Adipocyte (in vitro differentiated cells): Measurements from ENCODE around the gene ABCA13.
A peak's percentile ranks its signal among the peaks of the same experiment; 100 is the strongest.
"Not testable (repeated sequence)": the region's sequence is repeated elsewhere in the genome, so short reads cannot be mapped to it uniquely, and the experiment has no call there.

ENCODE experiments used
- DNase-seq: peaks from one replicate; pipeline ENCODE4 v3.0.0-alpha.2; 2015; ENCODE audit warnings: low read depth
- H3K27me3 ChIP-seq: replicated peaks from 2 replicates; pipeline ENCODE4 v1.7.0; 2013; ENCODE audit warnings: mild to moderate bottlenecking, low read length, moderate library complexity; ENCODE audit not compliant: control insufficient read depth, insufficient read depth
- H3K36me3 ChIP-seq: 2 replicates; pipeline ENCODE4 v1.7.0; 2013; ENCODE audit warnings: low read length, mild to moderate bottlenecking, moderate library complexity; ENCODE audit not compliant: control insufficient read depth, insufficient read depth, severe bottlenecking
- H3K4me1 ChIP-seq: 2 replicates; pipeline ENCODE4 v1.7.0; 2013; ENCODE audit warnings: mild to moderate bottlenecking, low read length, moderate library complexity; ENCODE audit not compliant: control insufficient read depth, insufficient read depth
- H3K4me3 ChIP-seq: 2 replicates; pipeline ENCODE4 v1.7.0; 2013; ENCODE audit warnings: mild to moderate bottlenecking, low read length, moderate library complexity
- H3K9ac ChIP-seq: 2 replicates; pipeline ENCODE4 v1.7.0; 2013; ENCODE audit warnings: mild to moderate bottlenecking, low read length, moderate library complexity
- H3K9me3 ChIP-seq: 2 replicates; pipeline ENCODE4 v1.7.0; 2013; ENCODE audit warnings: mild to moderate bottlenecking, low read length, moderate library complexity; ENCODE audit not compliant: control insufficient read depth

The ABCA13 gene

GRCh38 chr7:48176356-48176893 lies 5.2 kb downstream of the ABCA13 start:
- no peaks in the 10 kb centered on the region for H3K9me3 ChIP-seq
- H3K4me1 ChIP-seq, result peaks cover 4% of the 10 kb centered on the region
- no peaks in the 10 kb centered on the region for H3K36me3 ChIP-seq
- no peak for DNase-seq
- no peaks in the 10 kb centered on the region for H3K27me3 ChIP-seq
- no peak overlapping the region for H3K4me3 ChIP-seq
- H3K9ac ChIP-seq, result no peak overlapping the region

- Histone ChIP-seq H3K36me3 (no peaks in the 10 kb centered on the region), H3K9me3 (no peaks in the 10 kb centered on the region), H3K27me3 (no peaks in the 10 kb centered on the region), H3K4me3 (no peak overlapping the region), H3K4me1 (peaks cover 4% of the 10 kb centered on the region), H3K9ac (no peak overlapping the region)
- no peak for DNase-seq
Measured at GRCh38 chr7:48177271-48177670, 6.0 kb downstream of the ABCA13 start.

GRCh38 chr7:48179496-48180030 lies 8.3 kb downstream of the ABCA13 start:
- no peak for DNase-seq
- no peak overlapping the region for H3K4me3 ChIP-seq
- no peak overlapping the region for H3K9ac ChIP-seq
- no peaks in the 10 kb centered on the region for H3K9me3 ChIP-seq
- H3K27me3 ChIP-seq, result no peaks in the 10 kb centered on the region
- H3K36me3 ChIP-seq, result no peaks in the 10 kb centered on the region
- peaks cover 11% of the 10 kb centered on the region for H3K4me1 ChIP-seq

- H3K4me1 ChIP-seq, result peaks cover 11% of the 10 kb centered on the region
- H3K4me3 ChIP-seq, result no peak overlapping the region
- no peaks in the 10 kb centered on the region for H3K27me3 ChIP-seq
- no peaks in the 10 kb centered on the region for H3K36me3 ChIP-seq
- H3K9ac ChIP-seq, result no peak overlapping the region
- no peaks in the 10 kb centered on the region for H3K9me3 ChIP-seq
- peak; percentile 63 for DNase-seq
Measured at GRCh38 chr7:48180981-48181380, 9.7 kb downstream of the ABCA13 start.

- DNase-seq, result peak; percentile 71
- peaks cover 15% of the 10 kb centered on the region for H3K9me3 ChIP-seq
- no peaks in the 10 kb centered on the region for H3K27me3 ChIP-seq
- no peaks in the 10 kb centered on the region for H3K36me3 ChIP-seq
- no peak overlapping the region for H3K9ac ChIP-seq
- H3K4me3 ChIP-seq, result no peak overlapping the region
- H3K4me1 ChIP-seq, result peaks cover 11% of the 10 kb centered on the region
Measured at GRCh38 chr7:48182718-48183369, 11.6 kb downstream of the ABCA13 start.

- Histone ChIP-seq H3K27me3 (no peaks in the 10 kb centered on the region), H3K4me1 (peaks cover 11% of the 10 kb centered on the region), H3K9me3 (peaks cover 19% of the 10 kb centered on the region), H3K4me3 (no peak overlapping the region), H3K36me3 (no peaks in the 10 kb centered on the region), H3K9ac (no peak overlapping the region)
- peak; percentile 55 for DNase-seq
Measured at GRCh38 chr7:48183370-48183743, 12.1 kb downstream of the ABCA13 start.

GRCh38 chr7:48183965-48184364 lies 12.7 kb downstream of the ABCA13 start:
- no peak for DNase-seq
- Histone ChIP-seq H3K36me3 (no peaks in the 10 kb centered on the region), H3K9ac (no peak overlapping the region), H3K27me3 (no peaks in the 10 kb centered on the region), H3K4me1 (peaks cover 11% of the 10 kb centered on the region), H3K9me3 (peaks cover 19% of the 10 kb centered on the region), H3K4me3 (no peak overlapping the region)

- no peak for DNase-seq
- H3K9ac ChIP-seq, result no peak overlapping the region
Measured at GRCh38 chr7:48188776-48189520, 17.7 kb downstream of the ABCA13 start.

GRCh38 chr7:48192996-48193395 lies 21.7 kb downstream of the ABCA13 start:
- Histone ChIP-seq H3K9ac (no peak overlapping the region), H3K4me3 (no peak overlapping the region), H3K27me3 (peaks cover 9% of the 10 kb centered on the region), H3K36me3 (no peaks in the 10 kb centered on the region), H3K4me1 (no peaks in the 10 kb centered on the region), H3K9me3 (peaks cover 3% of the 10 kb centered on the region)
- DNase-seq, result no peak

More at GRCh38 chr7:48188776-48189520, 17.7 kb downstream of the ABCA13 start:
- no peak overlapping the region for H3K4me3 ChIP-seq
- no peaks in the 10 kb centered on the region for H3K4me1 ChIP-seq
- H3K9me3 ChIP-seq, result peaks cover 19% of the 10 kb centered on the region
- H3K36me3 ChIP-seq, result no peaks in the 10 kb centered on the region
- no peaks in the 10 kb centered on the region for H3K27me3 ChIP-seq

- Histone ChIP-seq H3K27me3 (peaks cover 9% of the 10 kb centered on the region), H3K36me3 (no peaks in the 10 kb centered on the region), H3K9ac (no peak overlapping the region), H3K4me1 (no peaks in the 10 kb centered on the region), H3K4me3 (no peak overlapping the region), H3K9me3 (no peaks in the 10 kb centered on the region)
- DNase-seq, result no peak
Measured at GRCh38 chr7:48193421-48193820, 22.2 kb downstream of the ABCA13 start.

GRCh38 chr7:48200946-48201589 lies 29.8 kb downstream of the ABCA13 start:
- DNase-seq, H3K4me3 ChIP-seq, H3K9me3 ChIP-seq, H3K9ac ChIP-seq, H3K36me3 ChIP-seq, H3K27me3 ChIP-seq, H3K4me1 ChIP-seq: not testable (repeated sequence)
